H9 (cell line): ENCODE data around the gene PTPN7. TPM values are rescaled to one million over a fixed set of nuclear protein-coding genes. Genes with fewer than 3 reads are reported as not detected.

Experiments
- DNase-seq: peaks from one replicate; pipeline ENCODE4 v3.0.0-alpha.2; 2017
- H2AFZ ChIP-seq: one replicate; pipeline ENCODE4 v1.6.1; 2013; ENCODE audit warnings: mild to moderate bottlenecking, low read length, control low read depth, moderate library complexity
- H2AK5ac ChIP-seq: 2 replicates; pipeline ENCODE4 v1.6.1; 2013; ENCODE audit warnings: low read length, control low read depth, mixed read lengths; ENCODE audit not compliant: insufficient read length
- H2BK120ac ChIP-seq: one replicate; pipeline ENCODE4 v1.6.1; 2013; ENCODE audit warnings: low read depth, mild to moderate bottlenecking, low read length, control low read depth, inconsistent platforms; ENCODE audit not compliant: poor library complexity, severe bottlenecking
- H2BK12ac ChIP-seq: 2 replicates; pipeline ENCODE4 v1.6.1; 2013; ENCODE audit warnings: low read length, control low read depth, mixed read lengths, low read depth; ENCODE audit not compliant: insufficient read length
- H2BK15ac ChIP-seq: 2 replicates; pipeline ENCODE4 v1.6.1; 2013; ENCODE audit warnings: low read depth, low read length, control low read depth
- H2BK20ac ChIP-seq: one replicate; pipeline ENCODE4 v1.6.1; 2013; ENCODE audit warnings: low read depth, mild to moderate bottlenecking, low read length, control low read depth, inconsistent platforms; ENCODE audit not compliant: poor library complexity, severe bottlenecking
- H2BK5ac ChIP-seq: 2 replicates; pipeline ENCODE4 v1.6.1; 2013; ENCODE audit warnings: low read length, control low read depth, mixed read lengths; ENCODE audit not compliant: insufficient read length
- H3K14ac ChIP-seq: 2 replicates; pipeline ENCODE4 v1.6.1; 2013; ENCODE audit warnings: low read length, control low read depth; ENCODE audit not compliant: insufficient read depth
- H3K18ac ChIP-seq: 2 replicates; pipeline ENCODE4 v1.6.1; 2013; ENCODE audit warnings: low read depth, mild to moderate bottlenecking, mixed read lengths, low read length, control low read depth; ENCODE audit not compliant: insufficient read length
- H3K23ac ChIP-seq: 2 replicates; pipeline ENCODE4 v1.6.1; 2013; ENCODE audit warnings: low read length, control low read depth, mixed read lengths, low read depth; ENCODE audit not compliant: insufficient read length
- H3K23me2 ChIP-seq: 2 replicates; pipeline ENCODE4 v1.6.1; 2013; ENCODE audit warnings: low read depth, mild to moderate bottlenecking, mixed read lengths, low read length, control low read depth; ENCODE audit not compliant: insufficient read length, poor library complexity, severe bottlenecking
- H3K27ac ChIP-seq: 2 replicates; pipeline ENCODE4 v1.5.1; 2013; ENCODE audit warnings: low read length, control low read depth, mixed read lengths, low read depth; ENCODE audit not compliant: insufficient read length
- H3K27me3 ChIP-seq: 2 replicates; pipeline ENCODE4 v1.6.1; 2013; ENCODE audit warnings: low read length, control low read depth, inconsistent platforms; ENCODE audit not compliant: insufficient read depth
- H3K4ac ChIP-seq: 2 replicates; pipeline ENCODE4 v1.6.1; 2013; ENCODE audit warnings: low read depth, mild to moderate bottlenecking, control low read depth, inconsistent platforms, low read length, moderate library complexity
- H3K4me1 ChIP-seq: 2 replicates; pipeline ENCODE4 v1.6.1; 2013; ENCODE audit warnings: low read length, control low read depth, inconsistent platforms; ENCODE audit not compliant: insufficient read depth
- H3K4me2 ChIP-seq: 2 replicates; pipeline ENCODE4 v1.6.1; 2013; ENCODE audit warnings: low read length, control low read depth, mixed read lengths; ENCODE audit not compliant: insufficient read length, insufficient read depth
- H3K56ac ChIP-seq: 2 replicates; pipeline ENCODE4 v1.6.1; 2013; ENCODE audit warnings: low read depth, mild to moderate bottlenecking, mixed read lengths, low read length, control low read depth; ENCODE audit not compliant: insufficient read length
- H3K79me1 ChIP-seq: 2 replicates; pipeline ENCODE4 v1.6.1; 2013; ENCODE audit warnings: low read depth, mild to moderate bottlenecking, moderate library complexity, low read length, control low read depth, inconsistent platforms; ENCODE audit not compliant: insufficient read depth, poor library complexity, severe bottlenecking
- H3K79me2 ChIP-seq: 2 replicates; pipeline ENCODE4 v1.6.1; 2013; ENCODE audit warnings: low read length, control low read depth, inconsistent platforms; ENCODE audit not compliant: insufficient read depth
- H3K9ac ChIP-seq: 2 replicates; pipeline ENCODE4 v1.6.1; 2013; ENCODE audit warnings: low read length, control low read depth, mixed read lengths; ENCODE audit not compliant: insufficient read length; ENCODE audit errors: extremely low read depth
- H3K9me3 ChIP-seq: one replicate; pipeline ENCODE4 v1.6.1; 2013; ENCODE audit warnings: low read depth, low read length, inconsistent platforms; ENCODE audit not compliant: control insufficient read depth
- H3T11ph ChIP-seq: one replicate; pipeline ENCODE4 v1.6.1; 2013; ENCODE audit warnings: mild to moderate bottlenecking, low read length, control low read depth, inconsistent platforms
- H4K20me1 ChIP-seq: one replicate; pipeline ENCODE4 v1.6.1; 2013; ENCODE audit not compliant: control insufficient read depth, insufficient read length, insufficient read depth
- H4K5ac ChIP-seq: 2 replicates; pipeline ENCODE4 v1.6.1; 2013; ENCODE audit warnings: low read depth, mild to moderate bottlenecking, mixed read lengths, low read length, control low read depth; ENCODE audit not compliant: insufficient read length
- H4K8ac ChIP-seq: replicated peaks from 2 replicates; pipeline ENCODE4 v1.6.1; 2013; ENCODE audit warnings: low read length, control low read depth, mixed read lengths, low read depth; ENCODE audit not compliant: insufficient read length
- H4K91ac ChIP-seq: 2 replicates; pipeline ENCODE4 v1.6.1; 2013; ENCODE audit warnings: low read depth, mild to moderate bottlenecking, moderate library complexity, mixed read lengths, low read length, control low read depth; ENCODE audit not compliant: insufficient read length
- H3K27ac Mint-ChIP-seq, 3 experiments: 2 replicates in 2 of 3; 3 replicates in 1 of 3; pipeline ENCODE4 v1.8.0; 2020 to 2021; ENCODE audit warnings: mixed read lengths in 3 of 3, mild to moderate bottlenecking in 1 of 3, moderate library complexity in 1 of 3
- H3K27me3 Mint-ChIP-seq: 2 replicates; pipeline ENCODE4 v1.8.0; 2021; ENCODE audit warnings: low read depth, mild to moderate bottlenecking, moderate library complexity, mixed read lengths
- H3K36me3 Mint-ChIP-seq, 3 experiments: 2 replicates in 2 of 3; 3 replicates in 1 of 3; pipeline ENCODE4 v1.8.0; 2020 to 2021; ENCODE audit warnings: low read depth in 3 of 3, mixed read lengths in 3 of 3; ENCODE audit not compliant: insufficient read depth in 1 of 3
- H3K4me1 Mint-ChIP-seq, 2 experiments: 2 replicates each; pipeline ENCODE4 v1.8.0; 2020; ENCODE audit warnings: mixed read lengths in 2 of 2
- H3K4me3 Mint-ChIP-seq, 2 experiments: 2 replicates in 1 of 2; 3 replicates in 1 of 2; pipeline ENCODE4 v1.8.0; 2020 to 2021; ENCODE audit warnings: mild to moderate bottlenecking in 2 of 2, mixed read lengths in 2 of 2, moderate library complexity in 1 of 2
- H3K9me3 Mint-ChIP-seq, 2 experiments: 2 replicates in 1 of 2; 3 replicates in 1 of 2; pipeline ENCODE4 v1.8.0; 2020; ENCODE audit warnings: mild to moderate bottlenecking in 2 of 2, mixed read lengths in 2 of 2, moderate library complexity in 1 of 2
- WGBS: extraction: QIAGEN DNeasy Blood & Tissue Kit; methylation state at CpG from one replicate; pipeline ENCODE4 v1.1.7; 2013; ENCODE audit warnings: missing lambda C conversion rate, low lambda C conversion rate, mixed read lengths; ENCODE audit not compliant: insufficient read length; ENCODE audit errors: extremely low coverage; 5-methylcytosine and 5-hydroxymethylcytosine counted together
- total RNA-seq: library from RNA; stranded (reverse); gene quantifications from 2 replicates; pipeline ENCODE4 v1.2.1, GENCODE V29; 2021
- TF ChIP-seq, protein P1 (sequence below): fragments of 200-600 bp; sonication (generic); conservative IDR thresholded peaks from 3 replicates; pipeline ENCODE4 v1.8.0; 2021; ENCODE audit warnings: antibody characterized with exemption, mild to moderate bottlenecking

The PTPN7 gene
- total RNA-seq, 1 experiment from 2014 or later: 0.72 TPM

DNA sequence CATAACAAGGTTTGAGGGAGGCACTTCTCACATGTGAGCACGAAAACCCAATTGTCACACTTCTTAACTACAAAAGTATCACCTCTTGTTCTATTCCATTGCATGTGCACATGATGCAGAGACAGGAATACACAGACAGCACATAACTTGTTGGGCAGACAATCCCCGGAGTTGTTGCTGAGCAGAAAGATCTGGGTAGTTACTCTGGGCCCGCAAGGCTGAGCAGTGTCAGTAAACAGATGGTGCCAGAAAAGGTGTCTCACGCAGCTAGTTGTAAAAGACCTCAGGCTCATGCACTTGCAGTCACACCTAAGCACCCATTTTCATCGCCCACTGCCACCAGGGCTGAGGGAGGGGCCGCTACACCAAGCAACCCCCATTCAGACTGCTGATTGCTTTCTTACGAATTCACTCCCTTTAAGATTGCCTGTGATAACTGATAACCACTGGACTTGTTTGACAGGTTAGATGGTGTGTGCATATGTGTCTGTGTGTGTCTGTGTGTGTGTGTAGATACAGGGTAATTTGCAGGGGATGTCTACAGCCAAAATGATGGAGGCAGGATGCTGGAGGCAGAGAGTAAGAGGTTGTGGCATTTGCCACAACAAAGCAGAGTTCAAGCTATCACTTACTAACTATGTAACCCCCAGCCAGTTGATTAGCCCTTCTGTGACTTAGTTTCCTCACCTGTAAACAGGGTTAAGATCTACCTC is 37.4 kb upstream of the PTPN7 start:
- no peak overlapping the region for H2BK12ac ChIP-seq
- no peaks in the 10 kb centered on the region for H3K79me2 ChIP-seq
- H3K18ac ChIP-seq: no peak overlapping the region
- no peaks in the 10 kb centered on the region for H3K79me1 ChIP-seq
- H3K4me2 ChIP-seq: no peak overlapping the region
- Mint-ChIP-seq H3K36me3 (no peaks in the 10 kb centered on the region), H3K4me1 (peaks cover 16 to 20% of the 10 kb centered on the region in 2 experiments), H3K27me3 (peaks cover 47% of the 10 kb centered on the region), H3K4me3 (no peak overlapping the region), H3K9me3 (no peaks in the 10 kb centered on the region), H3K27ac (no peak overlapping the region; a peak in 1 of 7 replicates)
- no peak overlapping the region for H3K4ac ChIP-seq
- no peak overlapping the region for H3K27ac ChIP-seq
- H2BK5ac ChIP-seq: no peak overlapping the region
- H3T11ph ChIP-seq: no peak overlapping the region
- H3K9ac ChIP-seq: no peak overlapping the region
- DNase-seq: no peak
- no peak overlapping the region for H4K91ac ChIP-seq
- no peaks in the 10 kb centered on the region; the same call in 1 of the 2 replicates for H3K4me1 ChIP-seq
- H4K5ac ChIP-seq: no peak overlapping the region
- no peak overlapping the region for H4K8ac ChIP-seq
- H3K9me3 ChIP-seq: no peaks in the 10 kb centered on the region
- no peak overlapping the region for H3K14ac ChIP-seq
- H3K23ac ChIP-seq: no peak overlapping the region
- no CpG with 5 or more reads among the region's 7 CpGs for WGBS
- peaks cover 11% of the 10 kb centered on the region; the same call in 1 of the 2 replicates for H3K27me3 ChIP-seq
- no peak overlapping the region for H3K56ac ChIP-seq
- H2AFZ ChIP-seq: no peak overlapping the region
- no peak overlapping the region for H2AK5ac ChIP-seq
- H3K23me2 ChIP-seq: peaks cover 4% of the 10 kb centered on the region
- H2BK15ac ChIP-seq: no peak overlapping the region
- H4K20me1 ChIP-seq: no peaks in the 10 kb centered on the region
- H2BK120ac ChIP-seq: no peak overlapping the region
- TF ChIP-seq, protein P1, sequence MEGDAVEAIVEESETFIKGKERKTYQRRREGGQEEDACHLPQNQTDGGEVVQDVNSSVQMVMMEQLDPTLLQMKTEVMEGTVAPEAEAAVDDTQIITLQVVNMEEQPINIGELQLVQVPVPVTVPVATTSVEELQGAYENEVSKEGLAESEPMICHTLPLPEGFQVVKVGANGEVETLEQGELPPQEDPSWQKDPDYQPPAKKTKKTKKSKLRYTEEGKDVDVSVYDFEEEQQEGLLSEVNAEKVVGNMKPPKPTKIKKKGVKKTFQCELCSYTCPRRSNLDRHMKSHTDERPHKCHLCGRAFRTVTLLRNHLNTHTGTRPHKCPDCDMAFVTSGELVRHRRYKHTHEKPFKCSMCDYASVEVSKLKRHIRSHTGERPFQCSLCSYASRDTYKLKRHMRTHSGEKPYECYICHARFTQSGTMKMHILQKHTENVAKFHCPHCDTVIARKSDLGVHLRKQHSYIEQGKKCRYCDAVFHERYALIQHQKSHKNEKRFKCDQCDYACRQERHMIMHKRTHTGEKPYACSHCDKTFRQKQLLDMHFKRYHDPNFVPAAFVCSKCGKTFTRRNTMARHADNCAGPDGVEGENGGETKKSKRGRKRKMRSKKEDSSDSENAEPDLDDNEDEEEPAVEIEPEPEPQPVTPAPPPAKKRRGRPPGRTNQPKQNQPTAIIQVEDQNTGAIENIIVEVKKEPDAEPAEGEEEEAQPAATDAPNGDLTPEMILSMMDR: no peak
- H2BK20ac ChIP-seq: no peak overlapping the region
